GM13976 (cell line): ENCODE measurements around the gene BTK.
A peak's percentile ranks its signal among the peaks of the same experiment; 100 is the strongest.

Experiments
- DNase-seq: peaks from one replicate; pipeline ENCODE4 v3.0.0; 2012; ENCODE audit warnings: low spot score
- CTCF ChIP-seq: IDR thresholded peaks from 2 replicates; pipeline ENCODE4 v1.5.1; 2012; ENCODE audit warnings: borderline replicate concordance, mild to moderate bottlenecking; ENCODE audit not compliant: insufficient read depth; ENCODE audit errors: extremely low read depth, missing control alignments, control extremely low read depth
- in situ Hi-C: fragments of 300-500 bp; cut with MboI; formaldehyde crosslinking; loops from one replicate; pipeline ENCODE4 v1.12.0; 2022; ENCODE audit warnings: low sequenced_read_pairs, mixed read lengths, inconsistent platforms; ENCODE audit not compliant: unreplicated experiment

Gene BTK

GRCh38 chrX:101385795-101386541, at the start of gene BTK:
BTK (minus strand) TSS chrX:101386191; CDS start chrX:101375284, 10,907 bp downstream.
- in situ Hi-C loops = no loop called here
- DNase-seq = peak; percentile 62
- TF ChIP-seq CTCF = no peak

DNA sequence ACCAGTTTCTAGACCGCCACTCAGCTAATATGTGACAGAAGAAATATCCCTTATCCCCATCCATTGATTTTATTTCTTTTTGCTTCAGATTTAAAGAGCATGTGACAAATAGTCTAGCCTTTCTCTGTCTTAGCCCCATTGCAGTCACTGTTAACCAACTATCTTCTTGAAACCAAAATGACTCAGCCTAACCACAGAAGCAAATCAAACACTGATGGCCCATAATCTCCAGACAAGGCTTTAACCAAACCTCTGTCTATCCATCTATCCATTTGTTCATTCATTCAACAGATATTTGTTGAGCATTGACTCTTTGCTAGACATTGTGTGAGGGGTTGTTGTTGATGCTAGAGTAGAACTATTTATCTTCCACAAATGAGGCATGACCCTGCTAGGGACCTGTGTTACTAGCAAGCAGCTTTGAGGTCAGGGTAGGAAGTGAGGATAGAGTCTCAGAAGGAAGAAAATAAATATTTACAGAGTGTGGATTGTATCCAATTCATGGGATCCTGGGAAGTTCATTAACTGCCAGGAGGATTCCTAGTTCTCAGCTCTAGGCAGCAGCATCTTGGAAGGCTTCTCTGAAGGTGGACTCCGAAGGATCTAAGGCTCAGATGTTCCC, 44.6 kb upstream of the BTK start:
- DNase-seq = peak; percentile 18
- in situ Hi-C loops = no loop called here
- no peak for TF ChIP-seq CTCF

GRCh38 chrX:101429934-101430333, 43.9 kb upstream of the BTK start:
- DNase-seq = no peak
- no peak for TF ChIP-seq CTCF
- in situ Hi-C loops = no loop called here

DNA sequence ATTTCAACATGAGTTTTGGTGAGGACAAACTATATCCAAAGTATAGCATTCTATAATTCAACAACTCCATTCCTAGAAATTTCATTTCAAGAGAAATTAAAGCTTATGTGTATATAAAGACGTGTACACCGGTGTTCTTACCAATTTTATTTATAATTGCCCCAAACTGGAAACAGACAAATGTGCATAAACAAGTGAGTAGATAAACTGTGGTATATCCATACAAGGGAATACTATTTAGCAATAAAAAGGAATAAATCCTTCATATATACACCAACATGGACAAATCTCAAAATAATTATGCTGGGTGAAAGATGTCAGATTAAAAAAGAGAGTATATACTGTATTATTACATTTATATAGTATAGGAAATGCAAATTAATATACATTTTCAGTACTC, 42.0 kb upstream of the BTK start:
- in situ Hi-C loops = no loop called here
- no peak for TF ChIP-seq CTCF
- no peak for DNase-seq

- in situ Hi-C loops = loop anchor here (10.0 kb wide), 1 partner anchor 375 kb away; no protein-coding TSS in a partner anchor
- no peak for DNase-seq
- TF ChIP-seq CTCF = no peak
These were observed 33.5 kb upstream of the BTK start for GRCh38 chrX:101419489-101419888.

- TF ChIP-seq CTCF = no peak
- peak; percentile 47 for DNase-seq
- in situ Hi-C loops = loop anchor here (10.0 kb wide), 1 partner anchor 377 kb away; no protein-coding TSS in a partner anchor
These were observed 32.2 kb upstream of the BTK start for GRCh38 chrX:101417981-101418841.
